Measurements from ENCODE around the gene PROK1.

Gene PROK1

GRCh38 chr1:110490791-110491451 is 40.0 kb downstream of the PROK1 start:
- DNase-seq: no peak

GRCh38 chr1:110492573-110492972 is 41.6 kb downstream of the PROK1 start:
- DNase-seq: no peak

- no peak for DNase-seq
Measured at GRCh38 chr1:110493059-110493699, 42.2 kb downstream of the PROK1 start.

GRCh38 chr1:110494036-110494435 is 43.1 kb downstream of the PROK1 start:
- DNase-seq: no peak

- DNase-seq: no peak
Measured at GRCh38 chr1:110494522-110495406, 43.8 kb downstream of the PROK1 start.

- DNase-seq: peak; percentile 56 to 74
Measured at GRCh38 chr1:110495926-110496600, 45.1 kb downstream of the PROK1 start.

GRCh38 chr1:110498270-110498669 is 47.3 kb downstream of the PROK1 start:
- DNase-seq: no peak

- DNase-seq: no peak
Measured at GRCh38 chr1:110501488-110502132, 50.7 kb downstream of the PROK1 start.

DNA sequence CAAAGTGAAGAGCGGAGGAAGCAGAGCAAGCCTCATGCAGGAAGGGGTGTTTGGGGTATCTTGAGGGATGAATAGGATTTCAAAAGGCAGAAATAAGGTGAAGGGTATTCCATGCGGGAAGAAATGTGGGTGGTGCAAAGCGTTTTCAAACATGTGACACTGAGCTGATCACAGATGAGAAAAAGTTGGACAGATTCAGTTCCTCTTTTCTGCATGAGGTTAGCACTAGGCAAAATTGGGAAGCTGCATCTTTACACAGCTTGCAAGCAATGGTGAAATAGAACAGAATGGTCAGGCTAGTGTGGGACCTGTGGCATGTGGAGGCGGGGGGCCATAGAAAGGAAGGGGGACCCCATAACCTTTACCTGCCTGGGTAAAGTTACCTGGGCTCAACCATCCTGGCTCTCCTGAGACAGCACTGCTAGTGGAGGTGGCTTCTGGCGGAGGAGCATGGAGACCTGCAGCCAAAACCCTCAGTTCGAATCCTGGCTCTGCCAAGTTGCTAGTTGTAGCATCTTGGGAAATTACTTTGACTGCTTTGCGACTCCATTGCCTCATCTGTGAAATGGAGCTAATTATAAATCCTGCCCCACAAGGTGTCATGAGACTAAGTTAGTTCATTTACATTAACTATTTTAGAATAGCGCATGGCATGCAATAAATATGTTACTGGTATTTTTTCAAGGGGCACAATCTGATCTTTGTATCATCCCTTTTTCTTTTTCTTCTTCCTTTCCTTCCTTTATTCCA is 51.6 kb downstream of the PROK1 start:
- no peak for DNase-seq

DNA sequence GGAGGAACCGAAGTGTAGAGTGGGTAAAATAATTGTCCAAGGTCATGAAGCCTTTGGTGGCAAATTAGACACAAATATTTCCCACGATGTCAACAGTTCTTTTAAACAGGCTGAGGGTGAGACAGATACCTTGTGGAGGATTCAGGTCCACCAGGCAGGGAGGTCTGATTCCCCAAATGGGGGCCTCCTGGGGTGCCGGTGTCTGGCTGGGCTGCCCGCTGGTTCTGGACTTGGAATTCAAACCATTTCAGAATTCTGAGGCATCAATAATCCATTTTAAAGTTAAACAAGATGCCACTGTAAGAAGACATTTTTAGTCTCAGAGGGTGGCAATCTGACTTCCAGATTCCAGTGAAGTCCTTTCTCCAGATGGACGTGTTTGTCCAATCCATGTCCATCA is 52.5 kb downstream of the PROK1 start:
- no peak for DNase-seq

- no peak for DNase-seq
Measured at GRCh38 chr1:110504226-110504625, 53.3 kb downstream of the PROK1 start.

- DNase-seq: no peak
Measured at GRCh38 chr1:110505596-110505995, 54.6 kb downstream of the PROK1 start.

GRCh38 chr1:110506541-110506940 is 55.6 kb downstream of the PROK1 start:
- no peak for DNase-seq

All from stimulated activated CD4-positive, alpha-beta T cell treated with anti-CD3 and anti-CD28 coated beads, Interleukin-4, amount 100 ng/mL, for 4 hours (primary cell).